CD4-positive, CD25-positive, alpha-beta regulatory T cell (primary cell): ENCODE results near the gene FOXF1. TPM values are rescaled to one million over a fixed set of nuclear protein-coding genes. Genes with fewer than 3 reads are reported as not detected.

Experiments
- ATAC-seq, 2 donors: fragments of 150-1000 bp; cut with Tn5 transposase; one replicate each; pipeline ENCODE4 v1.10.0; 2021; ENCODE audit warnings: low read depth in 2 of 2, moderate number of reproducible peaks in 2 of 2, moderate library complexity in 1 of 2
- DNase-seq, 3 donors: peaks; one replicate each; pipeline versions ENCODE4 v3.0.0 to v3.0.0-alpha.2; 2012 to 2022; ENCODE audit warnings: mixed read lengths in 1 of 3
- H3K27ac ChIP-seq: one replicate; pipeline ENCODE4 v1.7.0; 2013; ENCODE audit warnings: mild to moderate bottlenecking, low read length; ENCODE audit not compliant: insufficient read depth, poor library complexity, severe bottlenecking
- H3K27me3 ChIP-seq: one replicate; pipeline ENCODE4 v1.7.0; 2013; ENCODE audit warnings: low read length; ENCODE audit not compliant: control insufficient read depth, insufficient read depth
- H3K36me3 ChIP-seq: one replicate; pipeline ENCODE4 v1.7.0; 2013; ENCODE audit warnings: mild to moderate bottlenecking, low read length, moderate library complexity; ENCODE audit not compliant: control insufficient read depth, insufficient read depth
- H3K4me1 ChIP-seq: 2 replicates; pipeline ENCODE4 v1.7.0; 2013; ENCODE audit warnings: mild to moderate bottlenecking, low read length; ENCODE audit not compliant: insufficient read depth, control insufficient read depth, poor library complexity, severe bottlenecking
- H3K4me3 ChIP-seq: one replicate; pipeline ENCODE4 v1.7.0; 2013; ENCODE audit warnings: low read depth, mild to moderate bottlenecking, low read length, moderate library complexity
- H3K9me3 ChIP-seq, 2 experiments: 1 replicate in 1 of 2; 2 replicates in 1 of 2; pipeline ENCODE4 v1.7.0; 2013; ENCODE audit warnings: low read length in 2 of 2, mild to moderate bottlenecking in 1 of 2, moderate library complexity in 1 of 2; ENCODE audit not compliant: control insufficient read depth in 2 of 2
- H3K27ac Mint-ChIP-seq, 3 donors: one replicate each; pipeline ENCODE4 v1.8.0; 2020 to 2022; ENCODE audit warnings: mild to moderate bottlenecking in 3 of 3, mixed read lengths in 3 of 3, moderate library complexity in 2 of 3
- H3K27me3 Mint-ChIP-seq: one replicate; pipeline ENCODE4 v1.8.0; 2022; ENCODE audit warnings: mild to moderate bottlenecking, mixed read lengths
- H3K36me3 Mint-ChIP-seq: one replicate; pipeline ENCODE4 v1.8.0; 2020; ENCODE audit warnings: mixed read lengths
- H3K4me1 Mint-ChIP-seq, 4 donors: one replicate each; pipeline ENCODE4 v1.8.0; 2020 to 2022; ENCODE audit warnings: mixed read lengths in 4 of 4, mild to moderate bottlenecking in 1 of 4
- H3K4me3 Mint-ChIP-seq, 4 donors: one replicate each; pipeline ENCODE4 v1.8.0; 2020 to 2022; ENCODE audit warnings: mild to moderate bottlenecking in 4 of 4, mixed read lengths in 4 of 4, moderate library complexity in 3 of 4
- H3K9me3 Mint-ChIP-seq, 7 donors: one replicate each; pipeline ENCODE4 v1.8.0; 2020 to 2022; ENCODE audit warnings: mixed read lengths in 7 of 7, mild to moderate bottlenecking in 3 of 7, moderate library complexity in 2 of 7
- polyA plus RNA-seq, 4 donors: library from polyadenylated mRNA; unstranded; fragments of 300-500 nt; fragmentation: Illumina TruSeq; gene quantifications; one replicate each; pipeline ENCODE4 v1.2.3, GENCODE V29; 2021
- total RNA-seq: library from RNA; stranded (reverse); gene quantifications from one replicate; pipeline ENCODE4 v1.2.3, GENCODE V29; 2022

The FOXF1 gene
- total and polyA plus RNA-seq, 5 donors from 2014 or later, result not detected

- peaks cover 35% of the 10 kb centered on the region for H3K27me3 ChIP-seq
- H3K27ac ChIP-seq, result no peak overlapping the region
- Mint-ChIP-seq H3K4me1 (peaks cover 0 to 26% (median 7%) of the 10 kb centered on the region in 4 donors), H3K27ac (peak overlapping the region in 1 of 3 donors; percentile 32), H3K27me3 (peaks cover 90% of the 10 kb centered on the region), H3K36me3 (no peaks in the 10 kb centered on the region), H3K9me3 (peaks cover 0 to 2% (median 0%) of the 10 kb centered on the region in 7 donors), H3K4me3 (no peak overlapping the region)
- H3K4me1 ChIP-seq, result peaks cover 3% of the 10 kb centered on the region
- H3K9me3 ChIP-seq, result no peaks in the 10 kb centered on the region
- no peaks in the 10 kb centered on the region for H3K36me3 ChIP-seq
- H3K4me3 ChIP-seq, result no peak overlapping the region
- DNase-seq (no peak), ATAC-seq (no peak)
Observed at GRCh38 chr16:86502856-86503748, 7.2 kb upstream of the FOXF1 start.

- peaks cover 35% of the 10 kb centered on the region for H3K27me3 ChIP-seq
- peaks cover 0 to 2% (median 0%) of the 10 kb centered on the region in 7 donors for H3K9me3 Mint-ChIP-seq
- peaks cover 7% of the 10 kb centered on the region for H3K4me1 ChIP-seq
Observed at GRCh38 chr16:86503830-86504229, 6.5 kb upstream of the FOXF1 start.

GRCh38 chr16:86504315-86505184, 5.8 kb upstream of the FOXF1 start:
- H3K27ac ChIP-seq, result no peak overlapping the region
- no peaks in the 10 kb centered on the region for H3K36me3 ChIP-seq
- peaks cover 0 to 31% (median 9%) of the 10 kb centered on the region in 4 donors for H3K4me1 Mint-ChIP-seq
- peaks cover 10% of the 10 kb centered on the region for H3K4me1 ChIP-seq
- H3K27me3 Mint-ChIP-seq, result peaks cover 86% of the 10 kb centered on the region
- H3K27me3 ChIP-seq, result peaks cover 35% of the 10 kb centered on the region
- H3K27ac Mint-ChIP-seq, result no peak overlapping the region
- peak overlapping the region in 2 of 4 donors; percentile 1 to 28 for H3K4me3 Mint-ChIP-seq
- no peaks in the 10 kb centered on the region for H3K36me3 Mint-ChIP-seq
- ATAC-seq (no peak), DNase-seq (no peak)
- H3K9me3 Mint-ChIP-seq, result peaks cover 0 to 4% (median 0%) of the 10 kb centered on the region in 7 donors
- no peak overlapping the region for H3K4me3 ChIP-seq
- H3K9me3 ChIP-seq, result no peaks in the 10 kb centered on the region

More at GRCh38 chr16:86503830-86504229, 6.5 kb upstream of the FOXF1 start:
- no peak overlapping the region for H3K4me3 Mint-ChIP-seq
- Histone ChIP-seq H3K36me3 (no peaks in the 10 kb centered on the region), H3K4me3 (no peak overlapping the region), H3K27ac (no peak overlapping the region), H3K9me3 (no peaks in the 10 kb centered on the region)
- H3K4me1 Mint-ChIP-seq, result peaks cover 0 to 27% (median 7%) of the 10 kb centered on the region in 4 donors
- H3K27me3 Mint-ChIP-seq, result peaks cover 87% of the 10 kb centered on the region
- no peak for DNase-seq
- H3K36me3 Mint-ChIP-seq, result no peaks in the 10 kb centered on the region
- no peak overlapping the region for H3K27ac Mint-ChIP-seq
- ATAC-seq, result no peak

- H3K36me3 Mint-ChIP-seq, result no peaks in the 10 kb centered on the region
- DNase-seq (no peak), ATAC-seq (no peak)
- peaks cover 0 to 31% (median 8%) of the 10 kb centered on the region in 4 donors for H3K4me1 Mint-ChIP-seq
- H3K4me3 ChIP-seq, result no peak overlapping the region
- peak overlapping the region in 1 of 4 donors; percentile 1 for H3K4me3 Mint-ChIP-seq
- H3K27me3 ChIP-seq, result peaks cover 31% of the 10 kb centered on the region
- peaks cover 18% of the 10 kb centered on the region for H3K4me1 ChIP-seq
- H3K9me3 Mint-ChIP-seq, result peaks cover 0 to 4% (median 0%) of the 10 kb centered on the region in 7 donors
- H3K9me3 ChIP-seq, result no peaks in the 10 kb centered on the region
- no peak overlapping the region for H3K27ac ChIP-seq
- peaks cover 81% of the 10 kb centered on the region for H3K27me3 Mint-ChIP-seq
- no peaks in the 10 kb centered on the region for H3K36me3 ChIP-seq
- H3K27ac Mint-ChIP-seq, result no peak overlapping the region
Observed at GRCh38 chr16:86505185-86505898, 5.0 kb upstream of the FOXF1 start.

- Mint-ChIP-seq H3K9me3 (peaks cover 0 to 4% (median 0%) of the 10 kb centered on the region in 7 donors), H3K27me3 (peaks cover 73% of the 10 kb centered on the region), H3K27ac (peak overlapping the region in 1 of 3 donors; percentile 52), H3K4me3 (peak overlapping the region in 2 of 4 donors; percentile 32 to 84), H3K4me1 (peaks cover 0 to 33% (median 8%) of the 10 kb centered on the region in 4 donors), H3K36me3 (no peaks in the 10 kb centered on the region)
- Histone ChIP-seq H3K27me3 (peaks cover 29% of the 10 kb centered on the region), H3K27ac (no peak overlapping the region), H3K4me3 (no peak overlapping the region), H3K4me1 (peaks cover 24% of the 10 kb centered on the region), H3K9me3 (no peaks in the 10 kb centered on the region), H3K36me3 (no peaks in the 10 kb centered on the region)
- ATAC-seq, result no peak
- DNase-seq, result no peak
Observed at GRCh38 chr16:86505899-86506864, 4.1 kb upstream of the FOXF1 start.

- Mint-ChIP-seq H3K9me3 (peaks cover 0 to 4% (median 0%) of the 10 kb centered on the region in 7 donors), H3K27ac (no peak overlapping the region), H3K4me3 (peak overlapping the region; percentile 63 to 91 (median 69)), H3K36me3 (no peaks in the 10 kb centered on the region), H3K27me3 (peaks cover 66% of the 10 kb centered on the region), H3K4me1 (peaks cover 0 to 35% (median 8%) of the 10 kb centered on the region in 4 donors)
- no peak overlapping the region for H3K4me3 ChIP-seq
- peaks cover 24% of the 10 kb centered on the region for H3K27me3 ChIP-seq
- H3K27ac ChIP-seq, result no peak overlapping the region
- H3K9me3 ChIP-seq, result no peaks in the 10 kb centered on the region
- peaks cover 24% of the 10 kb centered on the region for H3K4me1 ChIP-seq
- no peak for ATAC-seq
- no peaks in the 10 kb centered on the region for H3K36me3 ChIP-seq
- no peak for DNase-seq
Observed at GRCh38 chr16:86507173-86508027, 2.9 kb upstream of the FOXF1 start.
